DMS153 treated with DMSO at 0.1 percent for 48 hours (cell line): ENCODE results near the gene CDCP2.

Experiments used
- DNase-seq: peaks from one replicate; lab custom pipeline; 2025; ENCODE audit not compliant: unreplicated experiment; lab: John Stamatoyannopoulos, UW

The CDCP2 gene

GRCh38 chr1:54137534-54138061, 15.2 kb downstream of the CDCP2 start:
- no peak for DNase-seq

- DNase-seq: no peak
Measured at GRCh38 chr1:54136963-54137533, 15.8 kb downstream of the CDCP2 start.

GRCh38 chr1:54136269-54136896, 16.4 kb downstream of the CDCP2 start:
- DNase-seq: no peak

GRCh38 chr1:54135436-54136120, 17.2 kb downstream of the CDCP2 start:
- no peak for DNase-seq

GRCh38 chr1:54134295-54134694, 18.5 kb downstream of the CDCP2 start:
- DNase-seq: no peak

- no peak for DNase-seq
Measured at GRCh38 chr1:54132495-54132894, 20.3 kb downstream of the CDCP2 start.

GRCh38 chr1:54131419-54131818, 21.4 kb downstream of the CDCP2 start:
- no peak for DNase-seq

- DNase-seq: no peak
Measured at GRCh38 chr1:54129858-54130257, 22.9 kb downstream of the CDCP2 start.

GRCh38 chr1:54127594-54128300, 25.1 kb downstream of the CDCP2 start:
- DNase-seq: no peak

- no peak for DNase-seq
Measured at GRCh38 chr1:54126271-54126815, 26.5 kb downstream of the CDCP2 start.

- DNase-seq: no peak
Measured at GRCh38 chr1:54125386-54126070, 27.3 kb downstream of the CDCP2 start.

GRCh38 chr1:54124906-54125305, 27.9 kb downstream of the CDCP2 start:
- no peak for DNase-seq

GRCh38 chr1:54124472-54124871, 28.3 kb downstream of the CDCP2 start:
- peak; percentile 88 for DNase-seq

- no peak for DNase-seq
Measured at GRCh38 chr1:54122992-54123391, 29.8 kb downstream of the CDCP2 start.

- DNase-seq: no peak
Measured at GRCh38 chr1:54122135-54122751, 30.6 kb downstream of the CDCP2 start.

- DNase-seq: peak; percentile 70
Measured at GRCh38 chr1:54121482-54122134, 31.2 kb downstream of the CDCP2 start.

GRCh38 chr1:54120698-54121481, 31.9 kb downstream of the CDCP2 start:
- no peak for DNase-seq

- DNase-seq: no peak
Measured at GRCh38 chr1:54120018-54120697, 32.6 kb downstream of the CDCP2 start.
